Endothelial cell of umbilical vein (primary cell): Measurements from ENCODE around the gene RYR1. TPM values are rescaled to one million over a fixed set of nuclear protein-coding genes. Genes with fewer than 3 reads are reported as not detected.

Source experiments
- BruUV-seq: library from RNA; stranded (reverse); fragments of 400-500 nt; replicated peaks from 2 replicates; lab custom pipeline; 2021; lab: Mats Ljungman, UMichigan
- CTCF ChIA-PET: fragments of 300-600, 350-600 bp; sonication (Branson Sonifier 250); formaldehyde crosslinking; loops from one replicate; lab custom pipeline; 2021; ENCODE audit warnings: antibody characterized with exemption, inconsistent platforms; lab: Charles Lee
- POLR2A ChIA-PET: fragments of 300-600, 350-600 bp; sonication (Branson Sonifier 250); formaldehyde crosslinking; loops from one replicate; lab custom pipeline; 2021; ENCODE audit warnings: antibody characterized with exemption, inconsistent platforms; lab: Charles Lee
- DNase-seq: peaks from one replicate; pipeline ENCODE4 v3.0.0-alpha.2; 2011; ENCODE audit warnings: low read depth, low spot score
- FAIRE-seq: peaks from 2 replicates; lab custom pipeline; 2011; peaks lifted over from hg19 to GRCh38; lab: Jason Lieb, UNC
- H2AFZ ChIP-seq: 2 replicates; pipeline ENCODE4 v1.6.0; 2012; ENCODE audit warnings: low read depth, low read length, control low read depth, inconsistent platforms
- H3K27ac ChIP-seq: 2 replicates; pipeline ENCODE4 v1.5.1; 2011; ENCODE audit warnings: low read depth, mild to moderate bottlenecking, control low read depth, low read length, moderate library complexity; ENCODE audit not compliant: insufficient read depth
- H3K27me3 ChIP-seq, 2 experiments: 2 replicates each; pipeline versions ENCODE4 v1.6.0 to v1.6.1; 2011; ENCODE audit warnings: low read length in 2 of 2, mixed read lengths in 1 of 2; ENCODE audit not compliant: control insufficient read depth in 2 of 2, insufficient read depth in 2 of 2
- H3K36me3 ChIP-seq, 2 experiments: 2 replicates in 1 of 2; 3 replicates in 1 of 2; pipeline ENCODE4 v1.5.1; 2011; ENCODE audit warnings: low read length in 2 of 2, mild to moderate bottlenecking in 1 of 2, moderate library complexity in 1 of 2; ENCODE audit not compliant: control insufficient read depth in 2 of 2, insufficient read depth in 2 of 2; ENCODE audit errors: extremely low read depth in 1 of 2
- H3K4me1 ChIP-seq: 3 replicates; pipeline ENCODE4 v1.5.1; 2011; ENCODE audit warnings: mild to moderate bottlenecking, low read length; ENCODE audit not compliant: control insufficient read depth, insufficient read depth; ENCODE audit errors: extremely low read depth
- H3K4me2 ChIP-seq: 2 replicates; pipeline ENCODE4 v1.6.1; 2011; ENCODE audit warnings: low read length, control low read depth, mixed read lengths; ENCODE audit not compliant: insufficient read depth
- H3K4me3 ChIP-seq, 3 experiments: fragments of 200-600 bp in 1 of 3; sonication (generic), shearing (Covaris generic) in 1 of 3; replicated peaks in 1 of 3; 2 replicates each; pipeline ENCODE4 v1.5.1; 2011 to 2016; ENCODE audit warnings: control low read depth in 3 of 3, low read length in 3 of 3, mild to moderate bottlenecking in 2 of 3, inconsistent platforms in 1 of 3, low read depth in 1 of 3, moderate library complexity in 1 of 3; ENCODE audit not compliant: insufficient read depth in 1 of 3
- H3K79me2 ChIP-seq: 2 replicates; pipeline ENCODE4 v1.6.0; 2012; ENCODE audit warnings: low read length, inconsistent platforms; ENCODE audit not compliant: control insufficient read depth, insufficient read depth
- H3K9ac ChIP-seq: replicated peaks from 2 replicates; pipeline ENCODE3; 2011; ENCODE audit warnings: low read length, control low read depth; ENCODE audit not compliant: insufficient read depth; ENCODE audit errors: extremely low read depth
- H3K9me1 ChIP-seq: replicated peaks from 3 replicates; pipeline ENCODE4 v1.6.0; 2011; ENCODE audit warnings: mild to moderate bottlenecking, low read length; ENCODE audit not compliant: control insufficient read depth, insufficient read depth; ENCODE audit errors: extremely low read depth
- H3K9me3 ChIP-seq: replicated peaks from 2 replicates; pipeline ENCODE4 v1.5.1; 2012; ENCODE audit warnings: low read length, inconsistent platforms; ENCODE audit not compliant: control insufficient read depth, insufficient read depth
- H4K20me1 ChIP-seq: replicated peaks from 2 replicates; pipeline ENCODE3; 2011; ENCODE audit warnings: mild to moderate bottlenecking, low read length; ENCODE audit not compliant: control insufficient read depth, insufficient read depth; ENCODE audit errors: extremely low read depth
- CTCF ChIP-seq, 2 donors: IDR thresholded peaks; 1 replicate in 1 of 2; 2 replicates in 1 of 2; pipeline ENCODE4 v1.5.1; 2011; ENCODE audit warnings: low read length in 2 of 2, mild to moderate bottlenecking in 2 of 2, moderate library complexity in 2 of 2, control low read depth in 1 of 2, inconsistent platforms in 1 of 2, low read depth in 1 of 2; ENCODE audit not compliant: insufficient read depth in 1 of 2; ENCODE audit errors: extremely low read depth in 1 of 2
- FOS ChIP-seq: IDR thresholded peaks from 2 replicates; pipeline ENCODE4 v1.6.1; 2011; ENCODE audit warnings: mild to moderate bottlenecking, low read length, moderate library complexity, borderline replicate concordance; ENCODE audit not compliant: insufficient read depth
- JUN ChIP-seq: IDR thresholded peaks from 2 replicates; pipeline ENCODE4 v1.6.1; 2011; ENCODE audit warnings: borderline replicate concordance, low read depth; ENCODE audit not compliant: insufficient read length, insufficient read depth
- MAX ChIP-seq: IDR thresholded peaks from 2 replicates; pipeline ENCODE4 v1.6.1; 2011; ENCODE audit not compliant: insufficient read depth, insufficient read length
- POLR2AphosphoS5 ChIP-seq: IDR thresholded peaks from 2 replicates; pipeline ENCODE4 v1.6.1; 2012; ENCODE audit warnings: low read depth, mild to moderate bottlenecking, control low read depth, low read length, moderate library complexity; ENCODE audit not compliant: insufficient read depth
- dilution Hi-C: fragments of 300-500 bp; cut with MboI; formaldehyde crosslinking; loops from one replicate; pipeline ENCODE4 v1.15.0; 2019; ENCODE audit warnings: low sequenced_read_pairs; ENCODE audit not compliant: extremely low pct_ligation_motif_present
- intact Hi-C: fragments of 100-400 bp; cut with micrococcal nuclease; formaldehyde crosslinking; loops from one replicate; pipeline ENCODE4 v1.10.0; 2022
- polyA plus RNA-seq, 4 experiments: library from polyadenylated mRNA; depleted of rRNA in 3 of 4; stranded (reverse) in 3 of 4; unstranded in 1 of 4; fragments of >200 nt; gene quantifications; 2 replicates each; pipeline versions ENCODE4 v1.2.1 to v1.2.3, GENCODE V29; 2011 to 2012; ENCODE audit warnings: missing spikeins in 1 of 4
- total RNA-seq: library from RNA; stranded (reverse); gene quantifications from 2 replicates; pipeline ENCODE4 v1.2.3, GENCODE V29; 2021

The RYR1 gene
- total and polyA plus RNA-seq, 2 donors (not counting 3 experiments of a cell fraction or from before 2014, with no cell fraction given): under 0.01 to 0.02 TPM

DNA sequence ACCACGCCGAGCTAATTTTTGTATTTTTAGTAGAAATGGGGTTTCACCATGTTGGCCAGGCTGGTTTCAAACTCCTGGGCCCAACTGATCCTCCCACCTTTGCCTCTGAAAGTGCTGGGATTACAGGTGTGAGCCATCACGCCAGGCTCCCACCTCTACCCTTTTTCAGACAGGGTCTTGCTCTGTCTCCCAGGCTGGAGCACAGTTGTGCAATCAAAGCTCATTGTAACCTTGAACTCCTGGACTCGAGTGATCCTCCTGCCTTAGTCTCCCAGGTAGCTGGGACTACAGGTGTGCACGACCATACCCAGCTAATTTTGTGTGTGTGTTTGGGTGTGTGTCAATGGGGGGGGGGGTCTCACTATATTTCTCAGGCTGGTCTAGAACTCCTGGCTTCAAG lies 9.2 kb upstream of the RYR1 start:
- intact Hi-C loops: no loop called here

More for the DNA sequence above, 9.2 kb upstream of the RYR1 start:
- Histone ChIP-seq H3K9me3 (no peaks in the 10 kb centered on the region), H3K27me3 (no peaks in the 10 kb centered on the region), H3K9me1 (no peaks in the 10 kb centered on the region), H3K4me2 (no peak overlapping the region), H3K36me3 (no peaks in the 10 kb centered on the region), H2AFZ (no peak overlapping the region), H4K20me1 (no peaks in the 10 kb centered on the region), H3K4me3 (no peak overlapping the region), H3K4me1 (no peaks in the 10 kb centered on the region), H3K27ac (no peak overlapping the region), H3K9ac (no peak overlapping the region), H3K79me2 (no peaks in the 10 kb centered on the region)
- no peak for DNase-seq
- dilution Hi-C loops: no loop called here
- POLR2A ChIA-PET: no interaction called here
- no peak for FAIRE-seq
- BruUV-seq: no TSS peak
- CTCF ChIA-PET: no interaction called here
- TF ChIP-seq CTCF (IDR thresholded peaks at IDR 0.05; ENCODE audit: extremely low read depth in 1 of 2, insufficient read depth in 1 of 2, low read depth in 1 of 2, low read length in 2 of 2) (no peak), JUN (no peak), FOS (no peak), POLR2AphosphoS5 (no peak), MAX (no peak)
